Lung (tissue), 12 donors: ENCODE measurements around the gene STX16. TPM values are rescaled to one million over a fixed set of nuclear protein-coding genes. Genes with fewer than 3 reads are reported as not detected.
A peak's percentile ranks its signal among the peaks of the same experiment; 100 is the strongest.
"Not testable (repeated sequence)": the region's sequence is repeated elsewhere in the genome, so short reads cannot be mapped to it uniquely, and the experiment has no call there.

ENCODE experiments used
- ATAC-seq: fragments of 200-7000 bp; cut with Tn5 transposase; one replicate; pipeline ENCODE4 v1.9.1; 2020; ENCODE audit warnings: moderate number of reproducible peaks; ENCODE audit not compliant: insufficient read depth, low FRiP score
- DNase-seq, 3 donors: peaks; one replicate each; pipeline ENCODE4 v3.0.0-alpha.2; 2013 to 2017
- H3K27ac ChIP-seq, 2 donors: one replicate each; pipeline ENCODE4 v1.5.1; 2013; ENCODE audit warnings: mild to moderate bottlenecking in 2 of 2, moderate library complexity in 2 of 2, control low read depth in 1 of 2, inconsistent platforms in 1 of 2, low read depth in 1 of 2, low read length in 1 of 2
- H3K27me3 ChIP-seq, 3 donors: one replicate each; pipeline ENCODE4 v1.5.1; 2013; ENCODE audit warnings: low read length in 2 of 3; ENCODE audit not compliant: control insufficient read depth in 3 of 3, insufficient read depth in 3 of 3
- H3K36me3 ChIP-seq, 4 donors: one replicate each; pipeline ENCODE4 v1.5.1; 2013; ENCODE audit warnings: low read length in 4 of 4, mild to moderate bottlenecking in 1 of 4, moderate library complexity in 1 of 4; ENCODE audit not compliant: control insufficient read depth in 4 of 4, insufficient read depth in 4 of 4
- H3K4me1 ChIP-seq, 5 donors: one replicate each; pipeline ENCODE4 v1.5.1; 2013; ENCODE audit warnings: low read length in 5 of 5, mild to moderate bottlenecking in 2 of 5, moderate library complexity in 1 of 5; ENCODE audit not compliant: control insufficient read depth in 5 of 5, insufficient read depth in 5 of 5
- H3K4me3 ChIP-seq: one replicate; pipeline ENCODE4 v1.5.1; 2013; ENCODE audit warnings: mild to moderate bottlenecking, control low read depth, moderate library complexity
- H3K9ac ChIP-seq, 2 donors: one replicate each; pipeline ENCODE4 v1.5.1; 2013; ENCODE audit warnings: low read length in 2 of 2, control low read depth in 1 of 2; ENCODE audit not compliant: insufficient read depth in 1 of 2
- H3K9me3 ChIP-seq, 4 donors: one replicate each; pipeline ENCODE4 v1.5.1; 2013; ENCODE audit warnings: low read length in 3 of 4, mild to moderate bottlenecking in 1 of 4, moderate library complexity in 1 of 4; ENCODE audit not compliant: control insufficient read depth in 4 of 4, insufficient read depth in 3 of 4
- CTCF ChIP-seq: IDR thresholded peaks from 2 replicates; pipeline ENCODE4 v1.5.1; 2012; ENCODE audit warnings: mild to moderate bottlenecking; ENCODE audit errors: control extremely low read depth, extremely low read depth
- WGBS, 2 donors: extraction: QIAGEN DNeasy Blood & Tissue Kit; methylation state at CpG; one replicate each; pipeline ENCODE4 v1.1.7; 2013; 5-methylcytosine and 5-hydroxymethylcytosine counted together
- polyA plus RNA-seq, 2 donors: library from polyadenylated mRNA; stranded (reverse); fragments of 200-250 nt; gene quantifications; one replicate each; pipeline ENCODE4 v1.2.1, GENCODE V29; 2013
- total RNA-seq, 2 donors: library from RNA; depleted of rRNA in 1 of 2; stranded (reverse); fragments of >200 nt in 1 of 2; gene quantifications; one replicate each; pipeline ENCODE4 v1.2.1, GENCODE V29; 2014 to 2021
- donor health status: control.
- donor health status: control.
- donor health status: Bipolar disorder and iron deficiency.
- donor health status: healthy.
- donor health status: DM: yes; HTN: yes; CAD: no.

STX16 gene
- total and polyA plus RNA-seq, 4 donors = 37.1 to 85.2 (median 46.9) TPM

GRCh38 chr20:58647796-58648501 is 3.1 kb upstream of the STX16 start:
- Histone ChIP-seq H3K36me3 (peaks cover 0 to 5% (median 0%) of the 10 kb centered on the region in 4 donors), H3K4me3 (no peak overlapping the region), H3K4me1 (peaks cover under 1 to 14% (median 4%) of the 10 kb centered on the region in 5 donors), H3K27ac (no peak overlapping the region), H3K9me3 (no peaks in the 10 kb centered on the region), H3K9ac (no peak overlapping the region), H3K27me3 (no peaks in the 10 kb centered on the region)
- ATAC-seq (no peak), DNase-seq (no peak)
- 90 to 97% methylated on average over 9 to 10 of the region's 12 CpGs for WGBS, 2 donors
- TF ChIP-seq CTCF = no peak

GRCh38 chr20:58648502-58648825 is 2.6 kb upstream of the STX16 start:
- not testable (repeated sequence) for H3K36me3 ChIP-seq, ATAC-seq, H3K27me3 ChIP-seq, DNase-seq, H3K27ac ChIP-seq, H3K9ac ChIP-seq, H3K9me3 ChIP-seq, H3K4me3 ChIP-seq
- H3K4me1 ChIP-seq = peaks cover 1 to 19% (median 5%) of the 10 kb centered on the region in 5 donors
- 93 to 97% methylated on average over 4 to 6 of the region's 6 CpGs for WGBS, 2 donors

- H3K36me3 ChIP-seq = peaks cover 0 to 5% (median 0%) of the 10 kb centered on the region in 4 donors
- H3K9me3 ChIP-seq = no peaks in the 10 kb centered on the region
- H3K4me3 ChIP-seq = peak overlapping the region; percentile 40
- 4 to 6% methylated on average over 70 to 73 of the region's 73 CpGs for WGBS, 2 donors
- no peak overlapping the region for H3K9ac ChIP-seq
- peaks cover 1 to 30% (median 8%) of the 10 kb centered on the region in 5 donors for H3K4me1 ChIP-seq
- peak; percentile 31 to 40 (median 38) for DNase-seq
- peak overlapping the region; percentile 95 to 98 for H3K27ac ChIP-seq
- no peak for TF ChIP-seq CTCF
- no peaks in the 10 kb centered on the region for H3K27me3 ChIP-seq
- ATAC-seq = no peak
Observed at GRCh38 chr20:58649288-58650180, 1.5 kb upstream of the STX16 start.

GRCh38 chr20:58650181-58650775 is 805 bp upstream of the STX16 start:
- WGBS, 2 donors = 1% methylated on average over 46 to 62 of the region's 62 CpGs
- Histone ChIP-seq H3K36me3 (peaks cover 0 to 5% (median 0%) of the 10 kb centered on the region in 4 donors), H3K9ac (no peak overlapping the region), H3K27me3 (no peaks in the 10 kb centered on the region), H3K27ac (peak overlapping the region; percentile 95 to 98), H3K4me3 (peak overlapping the region; percentile 40), H3K4me1 (peaks cover 1 to 35% (median 12%) of the 10 kb centered on the region in 5 donors), H3K9me3 (no peaks in the 10 kb centered on the region)
- DNase-seq = peak in 1 of 3 donors; percentile 27
- TF ChIP-seq CTCF = no peak
- ATAC-seq = peak; percentile 6
